AG10803 (cell line): ENCODE measurements around the gene GABPA.
"Not testable (repeated sequence)": the region's sequence is repeated elsewhere in the genome, so short reads cannot be mapped to it uniquely, and the experiment has no call there.

Experiments used
- DNase-seq: peaks from one replicate; pipeline ENCODE4 v3.0.0; 2010; ENCODE audit warnings: low read depth
- H3K4me3 ChIP-seq: 2 replicates; pipeline ENCODE4 v1.5.1; 2011; ENCODE audit warnings: mild to moderate bottlenecking, low read length, control low read depth
- CTCF ChIP-seq: conservative IDR thresholded peaks from 2 replicates; pipeline ENCODE4 v1.5.1; 2011; ENCODE audit warnings: mild to moderate bottlenecking, low read length, control low read depth, inconsistent platforms

Gene GABPA

GRCh38 chr21:25760061-25760460 lies 25.3 kb downstream of the GABPA start:
- H3K4me3 ChIP-seq: no peak overlapping the region
- TF ChIP-seq CTCF: no peak
- DNase-seq: no peak

- no peak overlapping the region for H3K4me3 ChIP-seq
- DNase-seq: no peak
- TF ChIP-seq CTCF: no peak
Measured at GRCh38 chr21:25760677-25761076, 25.9 kb downstream of the GABPA start.

DNA sequence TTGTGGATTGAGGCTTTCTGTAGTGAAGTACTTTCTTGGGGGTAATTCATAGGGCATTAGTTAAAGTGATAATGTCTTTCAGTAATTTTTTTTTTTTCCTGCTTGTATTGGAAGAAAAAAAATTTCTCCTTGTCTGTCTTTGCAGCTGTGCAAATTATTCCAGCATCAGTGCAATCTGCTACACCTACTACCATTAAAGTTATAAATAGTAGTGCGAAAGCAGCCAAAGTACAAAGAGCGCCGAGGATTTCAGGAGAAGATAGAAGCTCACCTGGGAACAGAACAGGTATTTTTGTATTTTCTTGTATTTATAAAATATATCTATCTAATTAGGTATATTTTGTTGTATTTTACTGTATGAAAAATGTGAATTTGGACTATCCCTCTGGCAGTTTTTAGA lies 29.3 kb downstream of the GABPA start:
- DNase-seq: no peak
- TF ChIP-seq CTCF: no peak
- H3K4me3 ChIP-seq: no peak overlapping the region

DNA sequence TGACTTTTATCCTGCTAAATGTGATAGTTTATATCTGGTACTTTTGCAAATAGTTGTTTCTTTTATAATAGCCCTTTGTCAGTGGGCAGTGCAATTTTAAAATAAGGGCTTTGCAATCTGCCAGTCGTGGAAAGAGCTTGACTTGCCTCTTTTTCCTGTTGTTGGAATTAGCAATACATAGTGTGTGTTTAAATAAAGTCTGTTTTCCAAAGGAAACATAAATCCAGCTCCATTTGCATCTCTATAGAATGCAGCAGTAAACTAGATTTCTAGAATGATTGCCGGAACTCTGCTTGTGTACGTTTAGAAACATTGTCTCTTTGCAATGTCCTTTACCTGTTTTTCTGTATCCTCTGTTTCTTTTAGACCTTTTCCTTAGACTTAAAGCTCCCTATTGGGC lies 33.1 kb downstream of the GABPA start:
- no peak for TF ChIP-seq CTCF
- H3K4me3 ChIP-seq: no peak overlapping the region

DNA sequence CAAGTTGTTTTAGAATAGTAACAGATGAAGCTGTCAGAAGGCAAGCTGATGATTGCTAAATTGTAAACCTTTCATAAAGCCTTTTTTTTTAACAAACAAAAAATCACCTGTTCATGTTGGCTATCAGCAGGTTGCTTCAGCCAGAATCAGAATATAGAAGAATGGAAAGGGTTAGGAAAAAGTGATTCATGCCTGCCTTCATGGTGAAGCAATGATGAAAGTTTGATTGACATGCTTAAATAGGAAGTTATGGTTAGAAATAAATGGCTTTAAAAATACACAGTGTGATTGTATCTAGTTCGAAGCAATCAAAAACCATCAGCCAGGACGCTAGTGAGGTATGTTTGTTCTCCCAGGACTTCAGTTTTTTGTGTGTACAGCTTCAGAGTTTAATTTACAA lies 37.9 kb downstream of the GABPA start:
- no peak for DNase-seq
- TF ChIP-seq CTCF: no peak
- no peak overlapping the region for H3K4me3 ChIP-seq

More for the DNA sequence above, 33.1 kb downstream of the GABPA start:
- no peak for DNase-seq

GRCh38 chr21:25776440-25776839 lies 41.7 kb downstream of the GABPA start:
- TF ChIP-seq CTCF: no peak
- no peak overlapping the region for H3K4me3 ChIP-seq
- DNase-seq: no peak

DNA sequence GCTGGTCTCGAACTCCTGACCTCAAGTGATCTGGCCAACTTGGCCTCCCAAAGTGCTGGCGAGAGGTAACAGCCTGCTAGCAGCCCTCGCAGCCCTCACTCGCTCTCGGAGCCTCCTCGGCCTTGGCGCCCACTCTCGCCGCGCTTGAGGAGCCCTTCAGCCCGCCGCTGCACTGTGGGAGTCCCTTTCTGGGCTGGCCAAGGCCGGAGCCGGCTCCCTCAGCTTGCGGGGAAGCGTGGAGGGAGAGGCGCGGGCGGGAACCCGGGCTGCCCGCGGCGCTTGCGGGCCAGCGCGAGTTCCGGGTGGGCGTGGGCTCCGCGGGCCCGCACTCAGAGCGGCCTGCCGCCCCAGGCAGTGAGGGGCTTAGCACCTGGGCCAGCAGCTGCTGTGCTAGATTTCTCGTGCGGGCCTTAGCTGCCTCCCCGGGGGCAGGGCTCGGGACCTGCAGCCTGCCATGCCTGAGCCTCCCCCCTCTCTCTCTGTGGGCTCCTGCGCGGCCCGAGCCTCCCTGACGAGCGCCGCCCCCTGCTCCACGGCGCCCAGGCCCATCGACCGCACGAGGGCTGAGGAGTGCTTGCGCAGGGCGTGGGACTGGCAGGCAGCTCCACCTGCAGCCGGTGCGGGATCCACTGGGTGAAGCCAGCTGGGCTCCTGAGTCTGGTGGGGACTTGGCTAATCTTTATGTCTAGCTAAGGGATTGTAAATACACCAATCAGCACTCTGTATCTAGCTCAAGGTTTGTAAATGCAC lies 43.5 kb downstream of the GABPA start:
- H3K4me3 ChIP-seq, DNase-seq: not testable (repeated sequence)
